Activated CD8-positive, alpha-beta memory T cell treated with anti-CD3 and anti-CD28 coated beads, Interleukin-2, amount 10 ng/mL, durations not matched to agents 7 days and 5 days (primary cell): Measurements from ENCODE around the gene SPC25. TPM values are rescaled to one million over a fixed set of nuclear protein-coding genes. Genes with fewer than 3 reads are reported as not detected.
A peak's percentile ranks its signal among the peaks of the same experiment; 100 is the strongest.
"Not testable (repeated sequence)": the region's sequence is repeated elsewhere in the genome, so short reads cannot be mapped to it uniquely, and the experiment has no call there.

Experiments
- ATAC-seq: fragments of 150-1000 bp; cut with Tn5 transposase; one replicate; pipeline ENCODE4 v1.10.0; 2021; ENCODE audit warnings: moderate library complexity
- CTCF ChIA-PET: fragments of 350-600 bp; sonication (Branson Sonifier 250); formaldehyde crosslinking; loops from one replicate; lab custom pipeline; 2021; ENCODE audit warnings: antibody characterized with exemption; lab: Charles Lee
- DNase-seq: peaks from one replicate; pipeline ENCODE4 v3.0.0-alpha.2; 2020
- H3K27ac Mint-ChIP-seq: one replicate; pipeline ENCODE4 v1.8.0; 2021; ENCODE audit warnings: mild to moderate bottlenecking, mixed read lengths
- H3K27me3 Mint-ChIP-seq: one replicate; pipeline ENCODE4 v1.8.0; 2021; ENCODE audit warnings: mixed read lengths
- H3K36me3 Mint-ChIP-seq: one replicate; pipeline ENCODE4 v1.8.0; 2021; ENCODE audit warnings: mild to moderate bottlenecking, mixed read lengths
- H3K4me1 Mint-ChIP-seq: one replicate; pipeline ENCODE4 v1.8.0; 2021; ENCODE audit warnings: mixed read lengths
- H3K4me3 Mint-ChIP-seq: one replicate; pipeline ENCODE4 v1.8.0; 2021; ENCODE audit warnings: mild to moderate bottlenecking, moderate library complexity, mixed read lengths
- H3K9me3 Mint-ChIP-seq: one replicate; pipeline ENCODE4 v1.8.0; 2022; ENCODE audit warnings: low read depth, mixed read lengths
- total RNA-seq, 2 experiments: library from RNA; stranded (reverse); gene quantifications; one replicate each; pipeline ENCODE4 v1.2.3, GENCODE V29; 2021

SPC25 gene
- total RNA-seq, 2 experiments from 2014 or later: 40.1 to 42.1 TPM

DNA sequence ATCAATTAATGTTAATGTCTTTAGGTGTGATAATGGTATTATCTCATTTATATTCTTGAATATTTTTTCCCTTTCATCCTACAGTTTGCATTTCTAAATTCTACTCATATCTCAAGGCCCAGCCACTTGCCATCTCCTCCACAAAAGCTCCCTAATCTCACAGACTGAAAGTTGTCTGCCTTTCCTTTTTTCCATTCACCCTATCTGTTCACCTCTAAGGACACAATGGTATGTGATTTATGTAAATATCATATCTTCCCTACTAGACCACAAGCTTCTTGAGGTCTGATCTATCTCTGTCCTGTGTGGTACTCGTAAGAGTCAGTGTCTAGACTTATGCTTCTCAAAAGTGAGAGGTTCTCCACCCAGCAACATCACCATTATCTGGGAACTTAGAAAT is 3.9 kb upstream of the SPC25 start:
- CTCF ChIA-PET: no interaction called here
- H3K9me3 Mint-ChIP-seq: no peaks in the 10 kb centered on the region
- ATAC-seq (no peak), DNase-seq (no peak)
- H3K36me3 Mint-ChIP-seq: peaks cover 4% of the 10 kb centered on the region
- peaks cover 14% of the 10 kb centered on the region for H3K4me1 Mint-ChIP-seq
- H3K27me3 Mint-ChIP-seq: peaks cover 25% of the 10 kb centered on the region
- no peak overlapping the region for H3K27ac Mint-ChIP-seq
- no peak overlapping the region for H3K4me3 Mint-ChIP-seq

DNA sequence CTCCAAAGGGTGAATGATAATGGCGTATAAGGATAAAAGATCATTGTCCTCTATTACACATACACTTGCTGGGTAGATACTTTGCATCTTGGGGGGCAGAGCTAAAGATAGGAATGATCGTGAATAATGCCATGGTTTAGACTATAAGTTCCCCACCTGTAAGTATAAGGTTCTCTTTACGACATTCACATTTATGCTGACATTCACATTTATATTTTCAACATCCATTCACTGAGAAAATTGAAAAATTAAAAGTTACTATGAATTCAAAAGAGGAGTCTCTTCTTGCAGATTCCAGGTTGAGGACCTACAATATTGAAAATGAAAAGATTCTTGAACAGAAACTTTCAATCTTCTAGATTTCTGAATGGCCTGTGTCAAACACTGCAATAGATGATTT is 2.1 kb upstream of the SPC25 start:
- CTCF ChIA-PET: no interaction called here
- no peak for ATAC-seq
- Mint-ChIP-seq H3K27ac (no peak overlapping the region), H3K4me3 (no peak overlapping the region), H3K4me1 (peaks cover 20% of the 10 kb centered on the region), H3K27me3 (peaks cover 23% of the 10 kb centered on the region), H3K36me3 (peaks cover 12% of the 10 kb centered on the region), H3K9me3 (no peaks in the 10 kb centered on the region)
- no peak for DNase-seq

DNA sequence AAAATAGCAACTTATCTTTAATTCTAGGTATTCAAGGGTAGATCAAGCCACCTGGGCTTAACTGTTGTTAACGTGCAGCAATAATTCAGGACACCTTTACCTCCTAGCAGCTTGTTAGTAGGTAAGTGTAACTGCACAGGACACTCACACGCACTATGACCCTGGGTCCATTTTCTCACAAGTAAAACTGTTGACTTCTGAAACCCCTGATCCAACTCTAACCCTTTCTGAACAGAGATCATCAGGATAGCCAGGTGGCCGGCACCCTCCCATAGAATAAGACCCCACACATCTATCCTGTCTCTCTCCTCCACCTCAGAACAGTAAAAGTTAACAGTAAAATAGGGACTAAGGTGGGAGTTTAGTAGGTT is 610 bp downstream of the SPC25 start:
- no peak for ATAC-seq

DNA sequence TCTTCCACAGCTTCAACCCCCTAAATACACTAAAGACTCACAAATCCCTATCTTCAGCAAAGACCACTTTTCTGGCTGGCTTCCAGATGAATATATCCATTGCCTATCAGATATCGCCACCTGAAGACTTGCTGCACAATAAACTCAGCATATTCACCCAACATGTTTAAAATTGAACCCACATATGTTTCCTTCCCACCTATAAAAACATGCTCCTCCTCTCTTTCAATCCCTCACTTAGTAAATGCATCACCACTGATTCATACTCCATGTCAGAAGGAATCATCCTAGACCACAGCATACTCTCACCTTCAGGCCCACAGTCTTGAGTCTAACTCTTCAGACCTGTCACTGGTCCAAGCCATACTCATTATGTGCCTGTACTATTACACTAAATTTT is 5.3 kb downstream of the SPC25 start:
- Mint-ChIP-seq H3K4me3 (no peak overlapping the region), H3K36me3 (peaks cover 42% of the 10 kb centered on the region), H3K27ac (no peak overlapping the region), H3K4me1 (peaks cover 32% of the 10 kb centered on the region), H3K9me3 (no peaks in the 10 kb centered on the region), H3K27me3 (no peaks in the 10 kb centered on the region)
- no peak for DNase-seq
- ATAC-seq: peak; percentile 44
- CTCF ChIA-PET: no interaction called here

More for the DNA sequence above, 610 bp downstream of the SPC25 start:
- CTCF ChIA-PET: interaction anchor here (0.6 kb wide), 1 partner anchor 89 kb away, joined by 3 read pairs; no protein-coding TSS in a partner anchor
- H3K27me3 Mint-ChIP-seq: peaks cover 19% of the 10 kb centered on the region
- H3K36me3 Mint-ChIP-seq: peaks cover 29% of the 10 kb centered on the region
- no peaks in the 10 kb centered on the region for H3K9me3 Mint-ChIP-seq
- H3K4me3 Mint-ChIP-seq: peak overlapping the region; percentile 92
- peaks cover 30% of the 10 kb centered on the region for H3K4me1 Mint-ChIP-seq
- H3K27ac Mint-ChIP-seq: peak overlapping the region; percentile 90
- DNase-seq: no peak

DNA sequence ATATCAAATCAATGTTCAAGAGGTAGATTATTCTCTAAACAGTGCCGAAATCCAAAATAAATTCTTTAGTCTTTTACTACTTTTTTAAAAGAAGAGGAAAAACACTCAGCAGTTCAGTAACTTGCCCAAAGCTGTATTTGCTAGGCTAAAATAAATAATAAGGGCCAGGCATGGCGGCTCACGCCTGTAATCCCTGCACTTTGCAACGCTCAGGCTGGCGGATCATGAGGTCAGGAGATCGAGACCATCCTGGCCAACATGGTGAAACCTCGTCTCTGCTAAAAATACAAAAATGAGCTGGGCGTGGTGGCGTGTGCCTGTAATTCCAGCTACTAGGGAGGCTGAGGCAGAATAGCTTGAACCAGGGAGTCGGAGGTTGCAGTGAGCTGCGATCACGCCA is 8.1 kb downstream of the SPC25 start:
- H3K4me1 Mint-ChIP-seq: peaks cover 22% of the 10 kb centered on the region
- H3K4me3 Mint-ChIP-seq, H3K27me3 Mint-ChIP-seq, H3K27ac Mint-ChIP-seq, H3K9me3 Mint-ChIP-seq, ATAC-seq, DNase-seq: not testable (repeated sequence)
- CTCF ChIA-PET: interaction anchor here (0.7 kb wide), 1 partner anchor 1979 kb away, joined by 3 read pairs; no protein-coding TSS in a partner anchor
- peaks cover 37% of the 10 kb centered on the region for H3K36me3 Mint-ChIP-seq

DNA sequence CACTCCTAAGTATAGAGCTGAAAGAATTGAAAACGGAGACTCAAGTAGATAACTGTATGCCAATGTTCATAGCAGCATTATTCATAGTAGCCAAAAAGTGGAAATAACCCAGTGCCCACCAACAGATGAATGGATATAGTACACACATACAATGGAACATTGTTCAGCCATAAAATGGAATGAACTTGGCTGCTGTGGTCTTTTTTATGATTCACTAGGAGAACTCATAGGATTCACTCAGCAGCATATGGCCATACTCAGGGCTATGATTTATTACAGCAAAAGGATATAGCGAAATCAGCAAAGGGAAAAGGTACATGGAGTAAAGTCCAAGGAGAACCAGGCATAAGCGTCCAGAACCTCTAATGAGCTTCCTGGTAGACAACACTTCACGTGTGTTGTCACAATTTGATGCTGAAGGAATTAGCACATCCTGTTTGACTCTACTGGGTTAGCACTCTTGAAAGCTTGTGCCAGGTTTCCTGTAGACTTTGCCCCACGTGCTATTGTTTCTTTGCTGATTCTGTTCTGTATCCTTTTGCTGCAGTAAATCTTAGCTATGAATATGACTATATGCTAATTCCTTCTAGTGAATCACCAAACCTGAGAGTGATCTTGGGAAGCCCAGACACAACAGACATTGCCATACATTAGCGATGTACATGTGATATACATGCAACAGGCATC is 15.7 kb downstream of the SPC25 start:
- no peaks in the 10 kb centered on the region for H3K27me3 Mint-ChIP-seq
- CTCF ChIA-PET: no interaction called here
- no peak overlapping the region for H3K4me3 Mint-ChIP-seq
- DNase-seq: no peak
- no peaks in the 10 kb centered on the region for H3K9me3 Mint-ChIP-seq
- no peak overlapping the region for H3K27ac Mint-ChIP-seq
- H3K36me3 Mint-ChIP-seq: peaks cover 57% of the 10 kb centered on the region
- H3K4me1 Mint-ChIP-seq: peaks cover 2% of the 10 kb centered on the region
- ATAC-seq: no peak

DNA sequence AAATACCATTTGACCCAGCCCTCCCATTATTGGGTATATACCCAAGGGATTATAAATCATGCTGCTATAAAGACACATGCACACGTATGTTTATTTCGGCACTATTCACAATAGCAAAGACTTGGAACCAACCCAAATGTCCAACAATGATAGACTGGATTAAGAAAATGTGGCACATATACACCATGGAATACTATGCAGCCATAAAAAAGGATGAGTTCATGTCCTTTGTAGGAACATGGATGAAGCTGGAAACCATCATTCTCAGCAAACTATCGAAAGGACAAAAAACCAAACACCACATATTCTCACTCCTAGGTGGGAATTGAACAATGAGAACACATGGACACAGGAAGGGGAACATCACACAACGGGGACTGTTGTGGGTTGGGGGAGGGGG is 19.4 kb downstream of the SPC25 start:
- H3K9me3 Mint-ChIP-seq, H3K27ac Mint-ChIP-seq, ATAC-seq, H3K4me1 Mint-ChIP-seq, DNase-seq, H3K4me3 Mint-ChIP-seq, CTCF ChIA-PET, H3K27me3 Mint-ChIP-seq: not testable (repeated sequence)
- peaks cover 69% of the 10 kb centered on the region for H3K36me3 Mint-ChIP-seq

DNA sequence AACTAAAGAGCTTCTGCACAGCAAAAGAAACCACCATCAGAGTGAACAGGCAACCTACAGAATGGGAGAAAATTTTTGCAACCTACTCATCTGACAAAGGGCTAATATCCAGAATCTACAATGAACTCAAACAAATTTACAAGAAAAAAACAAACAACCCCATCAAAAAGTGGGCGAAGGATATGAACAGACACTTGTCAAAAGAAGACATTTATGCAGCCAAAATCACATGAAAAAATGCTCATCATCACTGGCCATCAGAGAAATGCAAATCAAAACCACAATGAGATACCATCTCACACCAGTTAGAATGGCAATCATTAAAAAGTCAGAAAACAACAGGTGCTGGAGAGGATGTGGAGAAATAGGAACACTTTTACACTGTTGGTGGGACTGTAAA is 19.9 kb downstream of the SPC25 start:
- H3K9me3 Mint-ChIP-seq, H3K27ac Mint-ChIP-seq, CTCF ChIA-PET, DNase-seq, H3K4me3 Mint-ChIP-seq, H3K27me3 Mint-ChIP-seq, H3K4me1 Mint-ChIP-seq, ATAC-seq: not testable (repeated sequence)
- peaks cover 69% of the 10 kb centered on the region for H3K36me3 Mint-ChIP-seq

DNA sequence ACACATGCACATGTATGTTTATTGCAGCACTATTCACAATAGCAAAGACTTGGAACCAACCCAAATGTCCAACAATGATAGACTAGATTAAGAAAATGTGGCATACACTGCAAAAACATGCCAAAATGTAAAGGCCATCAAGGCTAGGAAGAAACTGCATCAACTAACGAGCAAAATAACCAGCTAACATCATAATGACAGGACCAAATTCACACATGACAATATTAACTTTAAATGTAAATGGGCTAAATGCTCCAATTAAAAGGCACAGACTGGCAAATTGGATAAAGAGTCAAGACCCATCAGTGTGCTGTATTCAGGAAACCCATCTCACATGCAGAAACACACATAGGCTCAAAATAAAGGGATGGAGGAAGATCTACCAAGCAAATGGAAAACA is 23.1 kb downstream of the SPC25 start:
- H3K27ac Mint-ChIP-seq, H3K4me1 Mint-ChIP-seq, H3K27me3 Mint-ChIP-seq, ATAC-seq, CTCF ChIA-PET, H3K9me3 Mint-ChIP-seq, DNase-seq, H3K4me3 Mint-ChIP-seq: not testable (repeated sequence)
- H3K36me3 Mint-ChIP-seq: peaks cover 66% of the 10 kb centered on the region

DNA sequence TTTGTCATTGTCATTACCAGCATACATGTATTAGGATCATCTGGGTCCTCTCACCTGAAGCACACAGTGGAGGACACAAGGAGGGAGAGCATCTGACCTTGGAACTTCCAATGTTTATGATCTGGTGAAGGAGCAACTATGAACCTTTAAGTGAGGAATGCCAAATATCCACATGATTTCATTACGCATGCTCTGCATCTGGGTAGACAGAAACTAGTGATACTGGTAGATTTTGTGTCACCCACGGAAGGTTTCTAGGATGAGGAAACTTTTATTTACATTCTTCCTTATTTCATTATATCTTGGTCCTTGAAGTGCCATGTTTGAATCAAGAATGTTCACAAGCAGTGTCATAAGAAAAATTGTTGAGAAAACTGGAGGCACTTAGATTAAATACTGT is 32.1 kb downstream of the SPC25 start:
- H3K4me1 Mint-ChIP-seq: no peaks in the 10 kb centered on the region
- ATAC-seq (no peak), DNase-seq (no peak)
- H3K27ac Mint-ChIP-seq: no peak overlapping the region
- H3K36me3 Mint-ChIP-seq: peaks cover 49% of the 10 kb centered on the region
- H3K4me3 Mint-ChIP-seq: no peak overlapping the region
- no peaks in the 10 kb centered on the region for H3K9me3 Mint-ChIP-seq
- CTCF ChIA-PET: no interaction called here
- no peaks in the 10 kb centered on the region for H3K27me3 Mint-ChIP-seq

DNA sequence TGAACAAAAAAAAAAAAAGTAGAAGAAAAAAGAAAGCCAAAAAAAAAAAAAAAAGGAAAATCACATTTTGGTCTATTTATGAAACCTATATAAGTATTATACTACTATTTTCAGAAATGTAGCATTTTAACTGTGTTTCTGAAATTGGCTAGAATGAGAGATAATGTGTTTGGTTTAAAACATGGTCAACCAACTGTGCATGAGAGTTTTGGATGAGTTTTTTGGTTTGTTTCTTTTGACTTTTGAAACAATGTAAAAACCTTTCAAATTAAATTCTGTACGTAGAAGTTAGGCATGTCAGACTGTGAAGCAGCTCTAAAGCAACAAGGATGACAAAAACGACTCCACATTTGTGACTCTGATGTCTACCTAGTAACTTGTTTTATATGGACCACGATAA is 34.6 kb downstream of the SPC25 start:
- CTCF ChIA-PET: interaction anchor here (1.0 kb wide), 1 partner anchor 1927 kb away, joined by 3 read pairs; no protein-coding TSS in a partner anchor
- no peaks in the 10 kb centered on the region for H3K4me1 Mint-ChIP-seq
- ATAC-seq (no peak), DNase-seq (no peak)
- no peaks in the 10 kb centered on the region for H3K27me3 Mint-ChIP-seq
- H3K4me3 Mint-ChIP-seq: no peak overlapping the region
- H3K9me3 Mint-ChIP-seq: no peaks in the 10 kb centered on the region
- no peak overlapping the region for H3K27ac Mint-ChIP-seq
- peaks cover 52% of the 10 kb centered on the region for H3K36me3 Mint-ChIP-seq

DNA sequence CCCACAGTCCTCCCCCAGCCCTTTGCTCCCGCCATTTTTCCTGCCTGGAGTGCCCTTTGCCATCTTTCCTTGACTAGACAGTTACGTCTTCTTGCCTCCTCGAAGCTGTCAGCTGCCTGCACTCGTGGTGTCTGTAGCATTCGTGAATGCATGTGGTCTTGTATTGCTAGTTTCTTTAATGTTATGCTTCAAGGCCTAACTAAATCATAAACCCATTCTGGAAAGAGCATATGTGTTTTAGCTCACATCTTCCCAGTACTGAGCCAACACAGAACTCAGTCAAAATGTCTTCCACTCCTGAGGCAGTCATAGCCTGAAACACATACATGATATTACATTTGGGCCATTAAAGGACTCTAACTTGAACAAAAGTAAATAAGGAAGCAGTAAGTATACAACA is 35.6 kb downstream of the SPC25 start:
- Mint-ChIP-seq H3K27ac (no peak overlapping the region), H3K4me3 (no peak overlapping the region), H3K9me3 (no peaks in the 10 kb centered on the region), H3K27me3 (no peaks in the 10 kb centered on the region), H3K4me1 (no peaks in the 10 kb centered on the region), H3K36me3 (peaks cover 52% of the 10 kb centered on the region)
- CTCF ChIA-PET: no interaction called here
- no peak for DNase-seq
- no peak for ATAC-seq

DNA sequence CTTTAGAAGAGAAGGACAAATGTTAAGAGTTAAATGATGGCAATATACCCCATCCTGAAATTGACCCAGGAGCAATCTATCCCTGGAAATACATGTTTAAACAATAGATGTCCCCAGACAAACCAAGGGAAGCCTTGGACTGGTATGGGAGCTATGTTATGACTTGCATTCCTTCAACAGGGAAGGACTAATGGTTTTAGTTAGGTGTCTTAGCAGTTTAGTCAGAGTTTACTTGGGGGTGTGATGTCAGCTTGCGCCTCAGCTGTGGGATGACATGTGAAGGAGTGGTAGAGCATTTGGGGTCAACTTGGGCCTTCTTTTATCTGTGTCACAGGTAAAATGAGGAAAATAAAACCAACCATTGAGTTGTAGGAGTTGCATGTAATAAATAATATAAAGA is 36.8 kb downstream of the SPC25 start:
- no peak for ATAC-seq
- no peaks in the 10 kb centered on the region for H3K9me3 Mint-ChIP-seq
- DNase-seq: no peak
- H3K4me3 Mint-ChIP-seq: no peak overlapping the region
- no peaks in the 10 kb centered on the region for H3K4me1 Mint-ChIP-seq
- CTCF ChIA-PET: no interaction called here
- H3K27ac Mint-ChIP-seq: no peak overlapping the region
- no peaks in the 10 kb centered on the region for H3K27me3 Mint-ChIP-seq
- H3K36me3 Mint-ChIP-seq: peaks cover 45% of the 10 kb centered on the region

DNA sequence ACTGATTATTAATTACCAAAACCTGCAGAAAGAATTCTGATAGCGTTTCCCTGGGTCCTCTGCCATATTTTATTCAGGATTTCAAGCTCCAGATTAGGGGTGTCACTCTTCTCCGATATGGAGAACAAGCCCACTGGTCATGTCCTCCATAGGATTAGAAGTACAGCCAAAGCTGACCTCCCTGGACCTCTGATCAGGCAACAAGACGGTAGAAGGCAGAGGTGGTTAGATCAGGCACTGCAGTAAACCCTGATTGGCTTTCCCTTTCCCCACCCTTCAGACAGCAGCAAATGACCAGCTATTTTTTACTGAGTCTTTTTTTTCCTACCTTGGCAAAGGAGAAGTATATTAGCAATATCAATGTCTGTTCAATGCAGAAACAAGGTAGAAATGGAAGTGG is 37.7 kb downstream of the SPC25 start:
- Mint-ChIP-seq H3K9me3 (no peaks in the 10 kb centered on the region), H3K27me3 (no peaks in the 10 kb centered on the region), H3K4me3 (no peak overlapping the region), H3K36me3 (peaks cover 45% of the 10 kb centered on the region), H3K4me1 (no peaks in the 10 kb centered on the region), H3K27ac (no peak overlapping the region)
- DNase-seq: no peak
- CTCF ChIA-PET: no interaction called here
- ATAC-seq: no peak
